CD4-positive, alpha-beta T cell (primary cell): Measurements from ENCODE around the gene ZNF484. TPM values are rescaled to one million over a fixed set of nuclear protein-coding genes. Genes with fewer than 3 reads are reported as not detected.
"Not testable (repeated sequence)": the region's sequence is repeated elsewhere in the genome, so short reads cannot be mapped to it uniquely, and the experiment has no call there.

ENCODE experiments used
- ATAC-seq: fragments of 200-7000 bp; cut with Tn5 transposase; one replicate; pipeline ENCODE4 v1.10.0; 2022; ENCODE audit warnings: mild to moderate bottlenecking; ENCODE audit not compliant: poor library complexity
- CTCF ChIA-PET: fragments of 350-600 bp; sonication (Branson Sonifier 250); formaldehyde crosslinking; loops from one replicate; lab custom pipeline; 2021; ENCODE audit warnings: antibody characterized with exemption, inconsistent platforms; lab: Charles Lee
- POLR2A ChIA-PET: fragments of 350-600 bp; sonication (Branson Sonifier 250); formaldehyde crosslinking; loops from one replicate; lab custom pipeline; 2021; ENCODE audit warnings: antibody characterized with exemption, inconsistent platforms; lab: Charles Lee
- DNase-seq, 14 experiments: peaks; one replicate each; pipeline ENCODE4 v3.0.0-alpha.2; 2013 to 2020; ENCODE audit warnings: mixed read lengths in 2 of 14
- H3K27ac ChIP-seq, 2 donors: one replicate each; pipeline versions ENCODE4 v1.5.1 to v1.7.0; 2013; ENCODE audit warnings: low read length in 2 of 2, low read depth in 1 of 2, mild to moderate bottlenecking in 1 of 2
- H3K27me3 ChIP-seq, 2 experiments: 1 replicate in 1 of 2; 2 replicates in 1 of 2; pipeline versions ENCODE4 v1.6.1 to v1.7.0; 2013; ENCODE audit warnings: low read length in 2 of 2, control low read depth in 1 of 2, mild to moderate bottlenecking in 1 of 2, moderate library complexity in 1 of 2; ENCODE audit not compliant: insufficient read depth in 2 of 2, control insufficient read depth in 1 of 2
- H3K36me3 ChIP-seq: one replicate; pipeline ENCODE4 v1.6.1; 2013; ENCODE audit warnings: low read length, control low read depth; ENCODE audit not compliant: insufficient read depth
- H3K4me1 ChIP-seq: one replicate; pipeline ENCODE4 v1.6.1; 2013; ENCODE audit warnings: low read length, control low read depth; ENCODE audit not compliant: insufficient read depth
- H3K4me3 ChIP-seq: one replicate; pipeline ENCODE4 v1.5.1; 2013; ENCODE audit warnings: mild to moderate bottlenecking, low read length, moderate library complexity
- H3K9me3 ChIP-seq, 2 experiments: 1 replicate in 1 of 2; 2 replicates in 1 of 2; pipeline versions ENCODE4 v1.6.1 to v1.7.0; 2013; ENCODE audit warnings: low read length in 2 of 2, mild to moderate bottlenecking in 2 of 2, control low read depth in 1 of 2, moderate library complexity in 1 of 2; ENCODE audit not compliant: control insufficient read depth in 1 of 2, insufficient read depth in 1 of 2
- H3K27ac Mint-ChIP-seq: one replicate; pipeline ENCODE4 v1.8.0; 2020; ENCODE audit warnings: mixed read lengths
- H3K27me3 Mint-ChIP-seq: one replicate; pipeline ENCODE4 v1.8.0; 2021; ENCODE audit warnings: mixed read lengths
- H3K36me3 Mint-ChIP-seq: one replicate; pipeline ENCODE4 v1.8.0; 2021; ENCODE audit warnings: low read depth, mixed read lengths
- H3K4me1 Mint-ChIP-seq: one replicate; pipeline ENCODE4 v1.8.0; 2021; ENCODE audit warnings: low read depth, mixed read lengths
- H3K4me3 Mint-ChIP-seq: one replicate; pipeline ENCODE4 v1.8.0; 2020; ENCODE audit warnings: mild to moderate bottlenecking, mixed read lengths
- H3K9me3 Mint-ChIP-seq: one replicate; pipeline ENCODE4 v1.8.0; 2020; ENCODE audit warnings: mixed read lengths
- CTCF ChIP-seq: fragments of 200-600 bp; IDR thresholded peaks from one replicate; pipeline ENCODE4 v1.8.0; 2022; ENCODE audit warnings: antibody characterized with exemption, mild to moderate bottlenecking
- intact Hi-C, 2 experiments: fragments of 100-400 bp; cut with DNase I in 1 of 2; cut with micrococcal nuclease in 1 of 2; formaldehyde crosslinking; loops; one replicate each; pipeline versions ENCODE4 v1.15.1 to v1.9.0; 2023 to 2025; cut with DNase I, micrococcal nuclease
- total RNA-seq, 174 experiments: library from RNA in 2 of 174; stranded (reverse) in 2 of 174; gene quantifications; one replicate each; pipeline ENCODE4 v1.2.3 and lab custom pipeline; 2021 to 2026

ZNF484 gene
- total RNA-seq, 2 experiments from 2014 or later: 13.3 to 13.6 TPM

- Mint-ChIP-seq H3K36me3 (no peaks in the 10 kb centered on the region), H3K27me3 (no peaks in the 10 kb centered on the region), H3K4me3 (no peak overlapping the region), H3K4me1 (peaks cover 68% of the 10 kb centered on the region), H3K9me3 (no peaks in the 10 kb centered on the region), H3K27ac (peak overlapping the region; percentile 45)
- H3K27me3 ChIP-seq: no peaks in the 10 kb centered on the region
- TF ChIP-seq CTCF: no peak
- no peaks in the 10 kb centered on the region for H3K9me3 ChIP-seq
- intact Hi-C loops: loop anchor here in 1 of 2 experiments (5.0 kb wide), 1 partner anchor 42 kb away; no protein-coding TSS in a partner anchor
- ChIA-PET CTCF (no interaction called here), POLR2A (interaction anchor here (0.9 kb wide), 1 partner anchor 77 kb away, joined by 3 read pairs; no protein-coding TSS in a partner anchor)
- peaks cover 32% of the 10 kb centered on the region for H3K4me1 ChIP-seq
- DNase-seq: no peak
- H3K27ac ChIP-seq: no peak overlapping the region
- no peak for ATAC-seq
- no peaks in the 10 kb centered on the region for H3K36me3 ChIP-seq
- no peak overlapping the region for H3K4me3 ChIP-seq
These were observed 12.9 kb upstream of the ZNF484 start for GRCh38 chr9:92890761-92891160.

- Mint-ChIP-seq H3K4me1 (peaks cover 86% of the 10 kb centered on the region), H3K9me3 (no peaks in the 10 kb centered on the region), H3K36me3 (no peaks in the 10 kb centered on the region), H3K27ac (peak overlapping the region; percentile 86), H3K4me3 (peak overlapping the region; percentile 77), H3K27me3 (no peaks in the 10 kb centered on the region)
- no peak for TF ChIP-seq CTCF
- Histone ChIP-seq H3K4me1 (peaks cover 36% of the 10 kb centered on the region), H3K27ac (no peak overlapping the region), H3K4me3 (no peak overlapping the region), H3K36me3 (no peaks in the 10 kb centered on the region), H3K9me3 (no peaks in the 10 kb centered on the region), H3K27me3 (no peaks in the 10 kb centered on the region)
- ATAC-seq (peak; percentile 66), DNase-seq (peak in 8 of 14 experiments; percentile 11 to 70 (median 38))
- ChIA-PET CTCF (no interaction called here), POLR2A (interaction anchor here (0.6 to 2.3 kb wide), 10 partner anchors 11 to 199 kb away, joined by 3 to 16 read pairs (median 3); no protein-coding TSS in a partner anchor)
- intact Hi-C loops: loop anchor here in 1 of 2 experiments (2.0 to 5.0 kb wide), 2 partner anchors 64 to 79 kb away; no protein-coding TSS in a partner anchor
These were observed 10.1 kb upstream of the ZNF484 start for GRCh38 chr9:92887880-92888338.

- intact Hi-C loops: loop anchor here in 1 of 2 experiments (2.0 to 5.0 kb wide), 2 partner anchors 65 to 78 kb away; no protein-coding TSS in a partner anchor
- H3K4me3 ChIP-seq, H3K27ac ChIP-seq, H3K36me3 Mint-ChIP-seq, H3K9me3 Mint-ChIP-seq, H3K36me3 ChIP-seq, CTCF ChIA-PET, H3K9me3 ChIP-seq, H3K27me3 Mint-ChIP-seq, H3K27me3 ChIP-seq: not testable (repeated sequence)
- ATAC-seq: peak; percentile 80
- Mint-ChIP-seq H3K27ac (peak overlapping the region; percentile 86), H3K4me3 (peak overlapping the region; percentile 77), H3K4me1 (peaks cover 86% of the 10 kb centered on the region)
- POLR2A ChIA-PET: interaction anchor here (0.8 to 2.3 kb wide), 6 partner anchors 10 to 77 kb away, joined by 3 to 16 read pairs (median 3); no protein-coding TSS in a partner anchor
- peak in 12 of 14 experiments; percentile 31 to 86 (median 50) for DNase-seq
- H3K4me1 ChIP-seq: peaks cover 36% of the 10 kb centered on the region
These were observed 9.2 kb upstream of the ZNF484 start for GRCh38 chr9:92886846-92887610.

- H3K4me3 Mint-ChIP-seq, H3K4me3 ChIP-seq, H3K36me3 Mint-ChIP-seq, H3K27ac ChIP-seq, H3K27me3 Mint-ChIP-seq, H3K27ac Mint-ChIP-seq, H3K9me3 Mint-ChIP-seq, H3K36me3 ChIP-seq, H3K27me3 ChIP-seq, ATAC-seq, CTCF ChIA-PET, H3K9me3 ChIP-seq: not testable (repeated sequence)
- intact Hi-C loops: loop anchor here in 1 of 2 experiments (5.0 kb wide), 1 partner anchor 68 kb away; no protein-coding TSS in a partner anchor
- peak in 3 of 14 experiments; percentile 3 to 39 (median 20) for DNase-seq
- POLR2A ChIA-PET: interaction anchor here (1.2 to 1.4 kb wide), 2 partner anchors 70 to 80 kb away, joined by 3 to 5 read pairs; no protein-coding TSS in a partner anchor
- peaks cover 33% of the 10 kb centered on the region for H3K4me1 ChIP-seq
- H3K4me1 Mint-ChIP-seq: peaks cover 60% of the 10 kb centered on the region
These were observed 6.0 kb upstream of the ZNF484 start for GRCh38 chr9:92883666-92884405.
